HuH-7.5 (cell line): ENCODE measurements around the gene NUP210L.
A peak's percentile ranks its signal among the peaks of the same experiment; 100 is the strongest.

Experiments used
- DNase-seq: peaks from one replicate; pipeline ENCODE4 v3.0.0; 2011; ENCODE audit warnings: low spot score

The NUP210L gene

GRCh38 chr1:153963850-153964331 is 191.0 kb downstream of the NUP210L start:
- no peak for DNase-seq

- peak; percentile 97 for DNase-seq
These were observed 191.6 kb downstream of the NUP210L start, which contains the start of gene SLC39A1 for GRCh38 chr1:153963030-153963849. Gene SLC39A1, minus strand, starts transcription at chr1:153963537. Its CDS starts 822 bp downstream, at chr1:153962715.

GRCh38 chr1:153962088-153963029 is 192.5 kb downstream of the NUP210L start:
- no peak for DNase-seq

GRCh38 chr1:153961421-153961820 is 193.5 kb downstream of the NUP210L start:
- DNase-seq, result no peak

GRCh38 chr1:153960206-153960605 is 194.7 kb downstream of the NUP210L start:
- no peak for DNase-seq

GRCh38 chr1:153959454-153959853 is 195.4 kb downstream of the NUP210L start:
- DNase-seq, result no peak

- no peak for DNase-seq
These were observed 196.0 kb downstream of the NUP210L start for GRCh38 chr1:153958961-153959260.

GRCh38 chr1:153958111-153958960 is 196.5 kb downstream of the NUP210L start, which contains the start of gene CRTC2:
Gene CRTC2, minus strand, starts transcription at chr1:153958612. Its CDS starts 115 bp downstream, at chr1:153958497.
- DNase-seq, result peak; percentile 99

GRCh38 chr1:153957744-153958110 is 197.1 kb downstream of the NUP210L start:
- no peak for DNase-seq

GRCh38 chr1:153956997-153957715 is 197.7 kb downstream of the NUP210L start:
- no peak for DNase-seq

GRCh38 chr1:153954826-153955225 is 200.0 kb downstream of the NUP210L start:
- no peak for DNase-seq

- DNase-seq, result peak; percentile 89
These were observed 201.0 kb downstream of the NUP210L start for GRCh38 chr1:153953859-153954365.

- no peak for DNase-seq
These were observed 203.1 kb downstream of the NUP210L start for GRCh38 chr1:153951801-153952200.

- no peak for DNase-seq
These were observed 203.7 kb downstream of the NUP210L start for GRCh38 chr1:153951183-153951582.

GRCh38 chr1:153946622-153947241 is 208.1 kb downstream of the NUP210L start, which contains the start of gene DENND4B:
Gene DENND4B, minus strand, starts transcription at chr1:153946718. Its CDS starts 2,344 bp downstream, at chr1:153944374.
- DNase-seq, result peak; percentile 100

GRCh38 chr1:153945795-153946621 is 208.9 kb downstream of the NUP210L start:
- DNase-seq, result peak; percentile 83

- DNase-seq, result no peak
These were observed 209.6 kb downstream of the NUP210L start for GRCh38 chr1:153945131-153945794.

GRCh38 chr1:153944827-153945117 is 210.1 kb downstream of the NUP210L start:
- DNase-seq, result no peak
